GM21529 (cell line): ENCODE results near the gene TRIM58.

ENCODE experiments used
- ATAC-seq: cut with Tn5 transposase; IDR thresholded peaks from one replicate; pipeline ENCODE4 v1.9.1; 2021; ENCODE audit not compliant: unreplicated experiment

Gene TRIM58

DNA sequence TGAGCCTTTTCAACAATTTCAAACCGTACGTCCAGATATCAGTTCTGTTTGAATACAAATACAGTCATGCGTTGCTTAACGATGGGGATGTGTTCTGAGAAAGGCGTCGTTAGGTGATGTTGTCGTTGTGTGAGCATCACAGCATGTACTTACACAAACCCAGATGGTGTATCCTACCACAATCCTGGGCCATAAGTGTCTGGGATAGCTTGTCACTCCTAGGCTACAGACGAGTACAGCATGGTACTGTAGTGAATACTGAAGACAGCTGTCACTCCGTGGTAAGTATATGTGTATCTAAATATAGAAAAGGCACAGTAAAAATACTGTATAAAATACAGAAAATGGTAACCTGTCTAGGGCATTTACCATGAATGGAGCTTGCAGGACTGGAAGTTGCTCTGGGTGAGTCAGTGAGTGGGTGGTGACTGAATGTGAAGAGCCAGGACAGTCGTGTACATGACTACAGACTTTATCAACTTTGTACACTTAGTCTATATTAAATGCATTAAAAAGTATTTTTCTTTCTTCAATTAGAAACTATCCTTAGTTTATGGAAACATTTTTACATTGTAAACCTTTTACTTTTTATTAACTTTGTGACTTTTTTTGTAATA lies 27.9 kb downstream of the TRIM58 start:
- no peak for ATAC-seq

DNA sequence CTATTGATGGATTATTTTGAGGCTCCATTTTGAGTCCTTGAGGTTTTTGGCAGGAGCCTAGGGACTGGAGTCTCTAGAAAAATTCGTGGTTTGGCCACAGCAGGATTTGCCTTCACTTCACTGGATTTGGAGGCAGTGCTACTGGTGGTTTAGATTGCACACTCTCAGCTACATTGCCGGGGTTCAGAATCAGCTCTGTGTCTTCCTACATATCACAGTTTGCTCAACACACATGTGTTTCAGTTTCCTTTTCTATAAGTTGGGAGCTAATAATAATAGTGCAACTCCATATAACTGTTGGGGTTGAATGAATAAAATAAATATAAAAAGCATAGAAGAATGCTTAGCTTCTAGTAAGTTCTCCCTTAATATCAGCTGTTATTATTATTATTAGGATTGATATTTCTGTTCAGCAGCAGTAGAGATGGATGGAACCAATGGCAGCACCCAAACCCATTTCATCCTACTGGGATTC lies 38.2 kb downstream of the TRIM58 start, which contains the start of gene OR2W3:
TSS of gene OR2W3 (plus strand) at position 425 of the 475 bp plus-strand sequence. CDS start at position 425, 0 bp downstream.
- ATAC-seq, result no peak

DNA sequence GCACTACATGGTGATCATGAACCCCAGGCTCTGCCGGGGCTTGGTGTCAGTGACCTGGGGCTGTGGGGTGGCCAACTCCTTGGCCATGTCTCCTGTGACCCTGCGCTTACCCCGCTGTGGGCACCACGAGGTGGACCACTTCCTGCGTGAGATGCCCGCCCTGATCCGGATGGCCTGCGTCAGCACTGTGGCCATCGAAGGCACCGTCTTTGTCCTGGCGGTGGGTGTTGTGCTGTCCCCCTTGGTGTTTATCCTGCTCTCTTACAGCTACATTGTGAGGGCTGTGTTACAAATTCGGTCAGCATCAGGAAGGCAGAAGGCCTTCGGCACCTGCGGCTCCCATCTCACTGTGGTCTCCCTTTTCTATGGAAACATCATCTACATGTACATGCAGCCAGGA lies 39.0 kb downstream of the TRIM58 start:
- no peak for ATAC-seq

DNA sequence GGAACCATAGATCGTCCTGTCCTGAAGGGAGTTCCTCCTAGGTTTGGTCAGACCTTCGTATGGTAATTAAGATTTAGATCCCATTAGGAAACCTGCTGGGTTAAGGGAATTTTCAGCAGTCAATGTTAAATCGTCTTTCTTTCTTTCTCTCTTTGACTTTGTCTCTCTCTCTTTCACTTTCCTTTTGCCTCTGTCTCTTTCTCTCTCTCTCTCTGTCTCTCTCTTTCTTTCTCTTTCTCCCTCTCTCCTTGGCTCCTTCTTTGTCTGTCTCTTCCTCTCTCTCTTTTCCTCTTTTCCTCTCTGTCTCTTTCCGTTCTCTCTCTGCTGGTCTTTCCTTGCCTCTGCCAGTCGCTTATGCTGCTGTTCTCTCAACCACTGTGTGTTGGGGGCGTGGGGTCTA lies 47.1 kb downstream of the TRIM58 start:
- ATAC-seq, result no peak

DNA sequence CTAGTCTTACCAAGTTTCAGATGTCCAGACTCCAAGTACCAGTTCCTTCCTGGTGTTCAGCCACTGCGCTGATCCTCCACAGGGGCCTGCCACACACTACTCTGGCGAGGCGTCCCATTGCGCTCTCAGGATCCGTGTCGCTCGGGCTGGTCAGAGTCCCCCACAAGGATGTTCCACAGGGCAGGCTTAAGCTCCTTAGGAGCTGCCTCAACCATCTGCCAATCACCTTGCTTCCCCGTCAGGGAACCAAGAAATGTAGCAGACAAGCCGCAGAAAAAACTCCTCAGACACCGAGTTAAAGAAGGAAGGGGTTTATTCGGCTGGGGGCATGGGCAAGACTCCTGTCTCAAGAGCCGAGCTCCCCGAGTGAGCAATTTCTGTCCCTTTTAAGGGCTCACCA lies 48.2 kb downstream of the TRIM58 start:
- ATAC-seq, result no peak

DNA sequence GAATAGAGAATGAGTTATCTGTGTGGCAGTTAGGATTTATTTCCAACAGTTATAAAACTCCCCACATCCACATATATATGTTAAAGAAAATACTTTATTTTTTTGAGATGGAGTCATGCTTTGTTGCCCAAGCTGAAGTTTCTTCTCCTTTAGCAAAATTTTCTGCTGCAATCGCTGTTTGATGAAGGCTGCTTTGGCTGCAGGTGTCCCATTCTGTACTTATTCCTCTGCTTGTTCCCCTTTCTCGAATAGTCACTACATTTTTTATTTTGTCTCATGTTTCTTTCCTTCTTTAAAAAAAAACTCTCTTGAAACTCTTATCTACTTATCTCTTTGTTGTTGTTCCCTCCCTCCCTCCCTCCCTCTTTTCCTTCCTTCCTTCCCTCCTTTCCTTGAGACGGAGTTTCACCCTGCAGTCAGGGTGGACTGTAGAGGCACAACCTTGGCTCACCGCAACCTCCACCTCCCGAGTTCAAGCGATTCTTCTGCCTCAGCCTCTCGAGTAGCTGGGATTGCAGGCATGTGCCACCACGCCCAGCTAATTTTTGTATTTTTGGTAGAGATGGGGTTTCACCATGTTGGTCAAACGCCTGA lies 49.0 kb downstream of the TRIM58 start:
- no peak for ATAC-seq

DNA sequence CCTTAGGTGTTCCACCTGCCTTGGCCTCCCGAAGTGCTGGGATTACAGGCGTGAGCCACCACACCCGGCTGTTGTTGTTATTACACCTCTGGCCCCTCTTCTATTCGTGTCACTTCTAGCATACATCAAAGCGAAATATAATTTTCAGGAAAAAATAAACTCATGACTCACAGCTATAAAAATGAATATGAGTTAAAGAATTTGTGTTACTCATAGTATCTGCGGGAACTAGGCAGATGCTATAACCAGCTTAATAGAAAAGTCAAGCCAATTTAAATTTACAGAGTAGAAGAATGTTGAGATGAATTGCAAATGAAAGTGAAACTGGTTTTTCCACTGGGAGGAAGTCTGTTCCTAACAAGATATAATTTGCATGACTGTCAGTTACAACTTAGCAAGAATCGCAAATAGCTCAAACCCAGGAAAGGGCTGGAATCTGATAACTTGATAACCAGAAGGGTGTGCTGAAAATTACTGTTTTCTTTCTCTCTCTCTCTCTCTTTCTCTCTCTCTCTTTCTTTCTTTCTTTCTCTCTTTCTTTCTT lies 49.6 kb downstream of the TRIM58 start:
- no peak for ATAC-seq

DNA sequence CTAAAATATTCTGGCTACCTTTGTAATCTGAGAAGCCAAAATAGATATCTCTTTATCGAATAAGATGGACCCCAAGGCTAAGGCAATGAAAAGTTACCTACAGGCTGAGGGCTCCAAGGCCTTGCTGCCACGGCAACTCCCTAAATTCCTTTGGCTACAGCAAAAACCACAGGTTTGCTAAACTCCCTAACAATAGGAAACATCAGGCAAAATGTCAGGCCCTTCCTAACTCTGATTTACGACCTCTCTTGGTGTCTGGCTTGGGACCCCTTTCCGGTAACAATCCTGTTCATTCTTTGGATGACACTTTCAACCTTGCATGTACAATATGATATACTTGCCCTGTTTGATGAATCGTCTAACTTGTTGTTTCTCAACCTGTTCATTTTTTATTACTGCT lies 51.8 kb downstream of the TRIM58 start:
- no peak for ATAC-seq

DNA sequence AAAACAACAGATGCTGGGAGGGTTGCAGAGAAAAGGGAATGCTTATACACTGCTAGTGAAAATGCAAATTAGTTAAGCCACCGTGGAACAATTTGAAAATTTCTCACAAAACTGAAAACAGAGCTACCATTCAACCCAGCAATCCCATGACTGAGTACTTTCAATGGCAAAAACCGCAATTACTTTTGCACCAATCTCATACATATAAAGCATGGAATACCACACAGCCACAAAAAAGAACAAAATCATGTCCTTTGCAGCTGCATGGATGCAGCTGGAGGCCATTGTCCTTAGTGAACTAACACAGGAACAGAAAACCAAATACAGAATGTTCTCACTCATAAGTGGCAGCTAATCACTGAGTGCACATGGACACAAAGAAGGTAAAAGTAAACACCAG lies 56.8 kb downstream of the TRIM58 start:
- no peak for ATAC-seq

DNA sequence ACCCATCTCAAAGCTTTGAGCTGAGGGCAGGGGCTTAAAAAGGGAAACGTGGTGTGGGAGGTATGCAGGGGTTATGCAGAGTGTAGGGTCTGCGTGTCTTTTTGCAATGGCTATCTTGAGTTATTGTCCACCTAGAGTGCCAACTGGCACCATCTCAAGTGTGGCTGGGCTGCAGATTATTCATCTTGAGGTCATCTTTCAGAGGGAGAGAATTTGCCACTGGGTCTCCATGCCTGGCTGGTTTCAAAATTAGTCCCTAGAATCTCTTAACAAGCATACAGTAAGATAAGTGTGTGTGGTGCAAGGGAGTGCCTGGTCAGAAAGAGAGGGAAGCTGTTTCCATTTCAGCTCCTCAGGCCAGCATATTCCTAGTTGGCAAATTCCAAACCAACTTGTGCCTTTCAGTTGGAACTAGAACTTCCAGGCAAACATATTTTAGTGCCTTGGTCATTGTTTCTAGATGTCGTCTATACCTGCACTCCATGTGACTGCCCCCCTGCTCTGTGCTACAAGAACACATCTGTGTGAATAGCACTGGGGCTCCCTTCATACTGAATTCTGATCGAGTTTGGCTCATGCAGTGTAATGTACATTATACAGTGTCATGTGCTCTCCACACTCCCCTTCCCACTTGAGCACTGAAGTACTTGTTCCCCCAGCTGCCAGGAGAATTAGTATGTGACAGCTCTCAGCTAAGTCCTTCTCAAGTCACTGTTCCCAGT lies 58.1 kb downstream of the TRIM58 start:
- ATAC-seq, result no peak

DNA sequence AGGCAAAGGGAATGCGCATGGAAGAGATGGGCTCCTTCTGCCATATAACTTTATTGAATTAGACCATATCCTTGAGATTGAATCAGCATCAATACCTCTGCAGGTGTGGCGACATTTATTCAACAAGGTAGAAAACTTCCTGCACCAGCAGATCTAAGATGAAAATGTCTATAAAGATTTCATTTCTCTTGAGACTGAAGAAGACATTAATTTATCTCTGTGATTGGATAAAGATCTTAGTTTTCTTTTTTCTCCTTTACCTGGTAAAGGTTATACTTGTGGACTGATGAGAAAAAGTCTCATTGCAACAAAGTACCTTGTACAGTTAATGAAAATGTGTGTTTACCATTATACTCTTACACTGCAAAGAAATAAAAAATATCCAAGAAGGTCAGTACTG lies 63.0 kb downstream of the TRIM58 start, which contains the start of gene OR2T8:
TSS of gene OR2T8 (plus strand) at position 301 of the 400 bp plus-strand sequence. CDS start 766 bp downstream, outside the sequence.
- no peak for ATAC-seq

DNA sequence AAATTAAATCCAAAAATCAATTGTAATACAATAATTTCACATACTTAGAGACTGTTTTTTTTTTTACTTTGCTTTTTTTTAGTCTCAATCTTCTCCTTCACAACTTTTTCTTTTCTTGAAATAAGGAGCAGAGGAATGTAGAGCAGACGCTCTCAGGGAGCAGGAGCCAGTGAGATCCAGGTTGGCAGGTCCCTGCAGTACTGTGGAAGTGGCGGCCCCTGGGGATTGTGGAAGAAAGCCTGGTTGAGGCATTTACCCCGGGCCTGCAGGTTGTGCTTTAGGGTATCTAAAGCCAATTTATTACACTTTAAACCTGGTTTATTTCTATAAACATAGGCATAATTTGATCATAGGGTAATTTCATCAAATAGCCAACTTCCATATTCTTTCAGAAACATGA lies 67.0 kb downstream of the TRIM58 start:
- ATAC-seq, result no peak

DNA sequence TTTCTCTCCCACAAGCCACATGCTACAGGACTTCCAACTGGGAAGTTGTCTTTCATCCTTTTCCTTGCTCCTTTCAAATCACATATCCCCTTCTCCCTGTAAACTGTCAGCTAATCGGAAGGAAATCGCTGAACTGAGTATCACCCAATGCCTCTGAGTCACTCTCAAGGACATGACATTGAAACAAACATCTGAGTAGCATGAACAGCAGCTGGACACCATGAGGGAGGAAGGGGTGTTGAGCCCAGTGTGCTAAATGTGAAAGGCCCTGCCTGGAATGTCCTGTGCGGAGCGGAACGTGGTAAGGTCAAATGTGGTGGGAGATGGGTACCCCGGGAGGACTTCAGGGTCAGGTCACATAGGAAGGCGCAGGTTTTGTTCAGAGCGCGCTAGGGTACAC lies 67.9 kb downstream of the TRIM58 start, which contains the start of gene OR2AJ1:
TSS of gene OR2AJ1 (plus strand) at position 22 of the 400 bp plus-strand sequence. CDS start 8,880 bp downstream, outside the sequence.
- ATAC-seq, result no peak
